Breast epithelium (tissue), 4 donors: ENCODE results near the gene ELMOD1. TPM values are rescaled to one million over a fixed set of nuclear protein-coding genes. Genes with fewer than 3 reads are reported as not detected.

ENCODE experiments used
- DNase-seq, 2 donors: peaks; one replicate each; pipeline ENCODE4 v3.0.0-alpha.2; 2019; ENCODE audit warnings: low spot score in 2 of 2
- H3K27ac ChIP-seq, 2 donors: fragments of 200-600 bp; sonication (generic) in 1 of 2; one replicate each; pipeline ENCODE4 v1.5.1; 2016 to 2019; ENCODE audit warnings: mild to moderate bottlenecking in 1 of 2
- H3K27me3 ChIP-seq, 2 donors: fragments of 200-600 bp; sonication (generic) in 1 of 2; one replicate each; pipeline versions ENCODE4 v1.5.1 to v1.6.0; 2017 to 2019; ENCODE audit warnings: control low read depth in 1 of 2, mild to moderate bottlenecking in 1 of 2
- H3K36me3 ChIP-seq: fragments of 200-600 bp; one replicate; pipeline ENCODE4 v1.5.1; 2019
- H3K4me1 ChIP-seq, 2 donors: fragments of 200-600 bp; sonication (generic); one replicate each; pipeline ENCODE4 v1.5.1; 2016 to 2019; ENCODE audit warnings: control low read depth in 1 of 2
- H3K4me3 ChIP-seq, 3 donors: fragments of 200-600 bp; sonication (generic); 1 replicate in 2 of 3; 2 replicates in 1 of 3; pipeline ENCODE4 v1.5.1; 2016 to 2019; ENCODE audit warnings: mild to moderate bottlenecking in 3 of 3, moderate library complexity in 2 of 3
- H3K9me3 ChIP-seq, 2 donors: fragments of 200-600 bp; sonication (generic) in 1 of 2; one replicate each; pipeline ENCODE4 v1.5.1; 2016 to 2019; ENCODE audit warnings: control low read depth in 1 of 2
- CTCF ChIP-seq, 3 donors: fragments of 450-650 bp; IDR thresholded peaks; one replicate each; pipeline ENCODE4 v1.5.1; 2016 to 2017; ENCODE audit warnings: antibody characterized with exemption in 3 of 3, mild to moderate bottlenecking in 3 of 3, moderate library complexity in 3 of 3
- POLR2A ChIP-seq: fragments of 450-650 bp; IDR thresholded peaks from one replicate; pipeline ENCODE4 v1.6.1; 2016; ENCODE audit warnings: antibody characterized with exemption, mild to moderate bottlenecking, moderate library complexity
- POLR2AphosphoS5 ChIP-seq, 3 donors: sonication (generic); formaldehyde crosslinking; IDR thresholded peaks; one replicate each; pipeline ENCODE4 v1.6.1; 2017; ENCODE audit warnings: antibody characterized with exemption in 3 of 3
- intact Hi-C: fragments of 100-400 bp; cut with DNase I; formaldehyde crosslinking; loops from one replicate; pipeline ENCODE4 v1.15.1; 2023; ENCODE audit warnings: low total_unique reads
- total RNA-seq, 3 donors: library from RNA; depleted of rRNA; stranded (reverse); fragments of >200 nt; gene quantifications; one replicate each; pipeline ENCODE4 v1.1.0, GENCODE V29; 2016

Gene ELMOD1
- total RNA-seq, 3 donors from 2014 or later: not detected

- Histone ChIP-seq H3K4me1 (no peaks in the 10 kb centered on the region), H3K27me3 (peaks cover 0 to 7% of the 10 kb centered on the region in 2 donors), H3K27ac (no peak overlapping the region), H3K36me3 (no peaks in the 10 kb centered on the region), H3K9me3 (no peaks in the 10 kb centered on the region), H3K4me3 (no peak overlapping the region)
- TF ChIP-seq POLR2A (no peak), CTCF (IDR thresholded peaks at IDR 0.05) (no peak), POLR2AphosphoS5 (IDR thresholded peaks at IDR 0.05) (no peak)
- intact Hi-C loops: no loop called here
- DNase-seq: no peak
These were observed 17.9 kb downstream of the ELMOD1 start for GRCh38 chr11:107608809-107609208.

GRCh38 chr11:107609400-107610218, 18.7 kb downstream of the ELMOD1 start:
- H3K27ac ChIP-seq: no peak overlapping the region
- H3K9me3 ChIP-seq: no peaks in the 10 kb centered on the region
- TF ChIP-seq POLR2A (no peak), CTCF (IDR thresholded peaks at IDR 0.05) (no peak), POLR2AphosphoS5 (IDR thresholded peaks at IDR 0.05) (no peak)
- H3K4me3 ChIP-seq: no peak overlapping the region
- H3K36me3 ChIP-seq: no peaks in the 10 kb centered on the region
- no peak for DNase-seq
- no peaks in the 10 kb centered on the region for H3K4me1 ChIP-seq
- peaks cover 0 to 7% of the 10 kb centered on the region in 2 donors for H3K27me3 ChIP-seq
- intact Hi-C loops: loop anchor here (2.0 to 5.0 kb wide), 2 partner anchors 53 to 622 kb away; no protein-coding TSS in a partner anchor

- H3K27me3 ChIP-seq: no peaks in the 10 kb centered on the region
- DNase-seq: no peak
- intact Hi-C loops: loop anchor here (5.0 kb wide), 1 partner anchor 625 kb away; no protein-coding TSS in a partner anchor
- no peaks in the 10 kb centered on the region for H3K9me3 ChIP-seq
- no peaks in the 10 kb centered on the region for H3K36me3 ChIP-seq
- H3K27ac ChIP-seq: no peak overlapping the region
- no peak for TF ChIP-seq POLR2AphosphoS5 (IDR thresholded peaks at IDR 0.05)
- no peak for TF ChIP-seq POLR2A
- no peaks in the 10 kb centered on the region for H3K4me1 ChIP-seq
- H3K4me3 ChIP-seq: no peak overlapping the region
These were observed 21.5 kb downstream of the ELMOD1 start for GRCh38 chr11:107612445-107612844.

GRCh38 chr11:107619926-107620325, 29.0 kb downstream of the ELMOD1 start:
- Histone ChIP-seq H3K9me3 (no peaks in the 10 kb centered on the region), H3K4me3 (no peak overlapping the region), H3K36me3 (no peaks in the 10 kb centered on the region), H3K4me1 (no peaks in the 10 kb centered on the region), H3K27ac (no peak overlapping the region), H3K27me3 (peaks cover 0 to 4% of the 10 kb centered on the region in 2 donors)
- intact Hi-C loops: no loop called here
- TF ChIP-seq CTCF (IDR thresholded peaks at IDR 0.05): no peak
- no peak for TF ChIP-seq POLR2AphosphoS5 (IDR thresholded peaks at IDR 0.05)
- no peak for TF ChIP-seq POLR2A
- no peak for DNase-seq

GRCh38 chr11:107621081-107621480, 30.1 kb downstream of the ELMOD1 start:
- no peak for DNase-seq
- Histone ChIP-seq H3K4me1 (no peaks in the 10 kb centered on the region), H3K36me3 (no peaks in the 10 kb centered on the region), H3K27me3 (peaks cover 0 to 4% of the 10 kb centered on the region in 2 donors), H3K27ac (no peak overlapping the region), H3K4me3 (no peak overlapping the region), H3K9me3 (no peaks in the 10 kb centered on the region)
- TF ChIP-seq CTCF (IDR thresholded peaks at IDR 0.05) (no peak), POLR2A (no peak), POLR2AphosphoS5 (IDR thresholded peaks at IDR 0.05) (no peak)
- intact Hi-C loops: no loop called here
